ENCODE data around the gene GPR27.
A peak's percentile ranks its signal among the peaks of the same experiment; 100 is the strongest.

Gene GPR27, protein sequence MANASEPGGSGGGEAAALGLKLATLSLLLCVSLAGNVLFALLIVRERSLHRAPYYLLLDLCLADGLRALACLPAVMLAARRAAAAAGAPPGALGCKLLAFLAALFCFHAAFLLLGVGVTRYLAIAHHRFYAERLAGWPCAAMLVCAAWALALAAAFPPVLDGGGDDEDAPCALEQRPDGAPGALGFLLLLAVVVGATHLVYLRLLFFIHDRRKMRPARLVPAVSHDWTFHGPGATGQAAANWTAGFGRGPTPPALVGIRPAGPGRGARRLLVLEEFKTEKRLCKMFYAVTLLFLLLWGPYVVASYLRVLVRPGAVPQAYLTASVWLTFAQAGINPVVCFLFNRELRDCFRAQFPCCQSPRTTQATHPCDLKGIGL

DNA sequence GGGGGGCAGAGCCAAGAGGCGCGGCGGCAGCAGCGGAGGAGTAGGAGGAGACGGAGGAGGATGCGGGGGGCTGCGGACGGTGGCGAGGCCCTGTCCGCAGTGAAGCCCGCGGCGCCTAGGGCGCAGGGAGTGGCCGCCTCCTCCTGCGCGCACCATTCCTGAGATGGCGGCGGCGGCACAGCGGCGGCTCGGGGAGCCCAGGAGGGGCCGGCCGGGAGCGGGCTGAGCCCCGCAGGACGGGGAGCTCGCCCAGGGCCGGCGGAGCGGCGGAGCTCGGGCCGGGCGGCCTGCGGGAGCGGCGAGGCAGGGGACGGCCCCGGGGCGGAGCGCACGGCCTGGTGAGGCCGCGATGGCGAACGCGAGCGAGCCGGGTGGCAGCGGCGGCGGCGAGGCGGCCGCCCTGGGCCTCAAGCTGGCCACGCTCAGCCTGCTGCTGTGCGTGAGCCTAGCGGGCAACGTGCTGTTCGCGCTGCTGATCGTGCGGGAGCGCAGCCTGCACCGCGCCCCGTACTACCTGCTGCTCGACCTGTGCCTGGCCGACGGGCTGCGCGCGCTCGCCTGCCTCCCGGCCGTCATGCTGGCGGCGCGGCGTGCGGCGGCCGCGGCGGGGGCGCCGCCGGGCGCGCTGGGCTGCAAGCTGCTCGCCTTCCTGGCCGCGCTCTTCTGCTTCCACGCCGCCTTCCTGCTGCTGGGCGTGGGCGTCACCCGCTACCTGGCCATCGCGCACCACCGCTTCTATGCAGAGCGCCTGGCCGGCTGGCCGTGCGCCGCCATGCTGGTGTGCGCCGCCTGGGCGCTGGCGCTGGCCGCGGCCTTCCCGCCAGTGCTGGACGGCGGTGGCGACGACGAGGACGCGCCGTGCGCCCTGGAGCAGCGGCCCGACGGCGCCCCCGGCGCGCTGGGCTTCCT is at the start of gene GPR27:
TSS of gene GPR27 (plus strand) at position 155 of the 909 bp plus-strand sequence. CDS start at position 350, 195 bp downstream.
- H3K9me3 ChIP-seq (ENCODE audit: insufficient read depth, low read depth, low read length), result no peaks in the 10 kb centered on the region
- H3F3A ChIP-seq (ENCODE audit: low read depth), result no peaks in the 10 kb centered on the region
- H3K36me3 ChIP-seq (ENCODE audit: insufficient read depth, low read length), result no peaks in the 10 kb centered on the region
- H4K20me1 ChIP-seq (ENCODE audit: insufficient read depth, low read length, poor library complexity, severe bottlenecking), result no peaks in the 10 kb centered on the region
- H3K4me1 ChIP-seq (ENCODE audit: insufficient read depth, low read length, poor library complexity, severe bottlenecking), result no peaks in the 10 kb centered on the region
- no peaks in the 10 kb centered on the region for H3K79me2 ChIP-seq (ENCODE audit: insufficient read depth, low read length)
- no peak within 1 kb of the TSS for H3K4me3 ChIP-seq (ENCODE audit: low read length, poor library complexity, severe bottlenecking)
- no peak within 1 kb of the TSS for H2AFZ ChIP-seq (ENCODE audit: low read length)
- H3K4me2 ChIP-seq (ENCODE audit: low read depth, low read length, poor library complexity, severe bottlenecking), result no peak within 1 kb of the TSS
- TF ChIP-seq, protein P1, sequence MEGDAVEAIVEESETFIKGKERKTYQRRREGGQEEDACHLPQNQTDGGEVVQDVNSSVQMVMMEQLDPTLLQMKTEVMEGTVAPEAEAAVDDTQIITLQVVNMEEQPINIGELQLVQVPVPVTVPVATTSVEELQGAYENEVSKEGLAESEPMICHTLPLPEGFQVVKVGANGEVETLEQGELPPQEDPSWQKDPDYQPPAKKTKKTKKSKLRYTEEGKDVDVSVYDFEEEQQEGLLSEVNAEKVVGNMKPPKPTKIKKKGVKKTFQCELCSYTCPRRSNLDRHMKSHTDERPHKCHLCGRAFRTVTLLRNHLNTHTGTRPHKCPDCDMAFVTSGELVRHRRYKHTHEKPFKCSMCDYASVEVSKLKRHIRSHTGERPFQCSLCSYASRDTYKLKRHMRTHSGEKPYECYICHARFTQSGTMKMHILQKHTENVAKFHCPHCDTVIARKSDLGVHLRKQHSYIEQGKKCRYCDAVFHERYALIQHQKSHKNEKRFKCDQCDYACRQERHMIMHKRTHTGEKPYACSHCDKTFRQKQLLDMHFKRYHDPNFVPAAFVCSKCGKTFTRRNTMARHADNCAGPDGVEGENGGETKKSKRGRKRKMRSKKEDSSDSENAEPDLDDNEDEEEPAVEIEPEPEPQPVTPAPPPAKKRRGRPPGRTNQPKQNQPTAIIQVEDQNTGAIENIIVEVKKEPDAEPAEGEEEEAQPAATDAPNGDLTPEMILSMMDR (conservative IDR thresholded peaks at IDR 0.05; ENCODE audit: low read length), result no peak
- no peak for TF ChIP-seq EZH2phosphoT487 (IDR thresholded peaks at IDR 0.05; ENCODE audit: borderline replicate concordance)
- peaks cover 8% of the 10 kb centered on the region for H3K27me3 ChIP-seq (ENCODE audit: insufficient read depth, low read length, poor library complexity, severe bottlenecking)
- no peaks in the 10 kb centered on the region for H3K9me2 ChIP-seq (replicated peaks; ENCODE audit: low read depth, low read length)
- H3K9ac ChIP-seq (ENCODE audit: low read depth, low read length, poor library complexity, severe bottlenecking), result no peak within 1 kb of the TSS

DNA sequence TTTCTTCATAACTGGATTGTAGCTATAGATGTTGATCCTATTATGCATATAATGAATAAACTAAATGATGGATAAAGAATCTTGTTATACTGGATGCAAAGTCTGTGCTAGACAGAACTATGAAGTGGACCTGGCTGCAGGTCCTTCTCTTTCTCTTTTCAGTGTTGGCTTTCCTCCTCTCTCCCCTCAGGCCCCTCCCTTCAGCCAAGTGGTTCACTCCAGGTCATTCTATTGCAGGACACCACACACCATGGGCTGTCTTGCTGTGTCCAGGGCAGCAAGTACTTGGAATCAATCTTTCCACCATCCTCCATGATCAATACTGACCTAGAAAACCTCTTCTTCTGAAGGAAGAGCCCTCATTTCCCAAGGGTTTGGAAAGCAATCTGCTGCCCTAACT is 48.7 kb upstream of the GPR27 start:
- Histone ChIP-seq H3K4me2 (ENCODE audit: low read depth, low read length, poor library complexity, severe bottlenecking) (peak overlapping the region; percentile 70), H2AFZ (ENCODE audit: low read length) (no peak overlapping the region), H3K9me2 (replicated peaks; ENCODE audit: low read depth, low read length) (no peaks in the 10 kb centered on the region), H3K27me3 (ENCODE audit: insufficient read depth, low read length, poor library complexity, severe bottlenecking) (no peaks in the 10 kb centered on the region), H3K36me3 (ENCODE audit: insufficient read depth, low read length) (no peaks in the 10 kb centered on the region), H3K79me2 (ENCODE audit: insufficient read depth, low read length) (no peaks in the 10 kb centered on the region), H4K20me1 (ENCODE audit: insufficient read depth, low read length, poor library complexity, severe bottlenecking) (no peaks in the 10 kb centered on the region), H3K9ac (ENCODE audit: low read depth, low read length, poor library complexity, severe bottlenecking) (no peak overlapping the region), H3K9me3 (ENCODE audit: insufficient read depth, low read depth, low read length) (no peaks in the 10 kb centered on the region), H3K4me1 (ENCODE audit: insufficient read depth, low read length, poor library complexity, severe bottlenecking) (peaks cover 73% of the 10 kb centered on the region), H3K4me3 (ENCODE audit: low read length, poor library complexity, severe bottlenecking) (no peak overlapping the region), H3F3A (ENCODE audit: low read depth) (peaks cover 22% of the 10 kb centered on the region)
- no peak for TF ChIP-seq EZH2phosphoT487 (IDR thresholded peaks at IDR 0.05; ENCODE audit: borderline replicate concordance)
- TF ChIP-seq, protein P1 (conservative IDR thresholded peaks at IDR 0.05; ENCODE audit: low read length), result no peak

DNA sequence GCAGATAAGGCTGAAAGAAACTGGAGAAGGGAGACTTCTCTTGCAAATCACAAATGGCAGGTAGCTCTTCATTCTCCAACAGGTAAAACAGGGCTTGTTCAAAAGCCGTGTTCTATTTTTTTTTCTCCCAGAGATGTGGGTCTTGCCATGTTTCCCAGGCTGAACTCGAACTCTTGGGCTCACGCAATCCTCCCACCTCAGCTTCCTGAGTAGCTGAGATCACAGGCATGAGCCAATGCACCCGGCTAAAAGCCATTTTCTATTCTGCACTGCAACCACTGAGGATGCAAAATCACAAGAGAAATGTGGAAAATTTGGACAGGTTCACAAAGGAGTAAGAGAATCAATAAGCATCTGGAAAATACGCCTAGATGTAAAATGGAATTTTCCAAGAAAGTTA is 48.0 kb upstream of the GPR27 start:
- Histone ChIP-seq H3K9me3 (ENCODE audit: insufficient read depth, low read depth, low read length) (no peaks in the 10 kb centered on the region), H3F3A (ENCODE audit: low read depth) (peaks cover 22% of the 10 kb centered on the region), H3K4me1 (ENCODE audit: insufficient read depth, low read length, poor library complexity, severe bottlenecking) (peaks cover 75% of the 10 kb centered on the region), H3K4me2 (ENCODE audit: low read depth, low read length, poor library complexity, severe bottlenecking) (no peak overlapping the region), H3K4me3 (ENCODE audit: low read length, poor library complexity, severe bottlenecking) (no peak overlapping the region), H3K27me3 (ENCODE audit: insufficient read depth, low read length, poor library complexity, severe bottlenecking) (no peaks in the 10 kb centered on the region), H3K36me3 (ENCODE audit: insufficient read depth, low read length) (no peaks in the 10 kb centered on the region), H3K9ac (ENCODE audit: low read depth, low read length, poor library complexity, severe bottlenecking) (no peak overlapping the region), H3K79me2 (ENCODE audit: insufficient read depth, low read length) (no peaks in the 10 kb centered on the region), H4K20me1 (ENCODE audit: insufficient read depth, low read length, poor library complexity, severe bottlenecking) (no peaks in the 10 kb centered on the region), H3K9me2 (replicated peaks; ENCODE audit: low read depth, low read length) (no peaks in the 10 kb centered on the region), H2AFZ (ENCODE audit: low read length) (no peak overlapping the region)
- TF ChIP-seq EZH2phosphoT487 (IDR thresholded peaks at IDR 0.05; ENCODE audit: borderline replicate concordance), result no peak
- TF ChIP-seq, protein P1 (conservative IDR thresholded peaks at IDR 0.05; ENCODE audit: low read length), result no peak
